Measurements from ENCODE around the gene LCE1A. TPM values are rescaled to one million over a fixed set of nuclear protein-coding genes. Genes with fewer than 3 reads are reported as not detected.

The LCE1A gene
- total and polyA plus RNA-seq, 7 donors: not detected

DNA sequence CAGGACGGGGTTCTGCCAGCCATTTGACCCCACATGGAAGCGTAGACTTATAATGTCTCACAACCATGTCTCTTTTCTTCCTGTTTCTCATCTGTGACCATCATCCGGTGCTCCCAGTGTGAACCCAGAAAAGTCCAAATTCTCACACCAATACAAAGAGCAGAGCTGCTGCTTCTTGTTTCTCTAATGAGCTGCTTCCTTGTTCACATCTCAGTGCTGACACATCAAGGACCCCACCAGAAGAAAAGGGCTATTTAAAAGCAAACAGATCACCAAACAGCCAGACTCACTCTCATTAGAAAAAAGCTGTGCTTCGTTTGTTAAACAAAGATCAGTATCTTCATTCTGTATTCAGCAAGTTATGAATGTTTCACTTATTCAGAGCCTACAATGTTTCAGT lies 31.6 kb upstream of the LCE1A start:
- Histone ChIP-seq H3K9me3 (no peaks in the 10 kb centered on the region), H3K4me3 (no peak overlapping the region), H3K27ac (no peak overlapping the region), H3K4me1 (no peaks in the 10 kb centered on the region), H3K36me3 (no peaks in the 10 kb centered on the region), H3K27me3 (no peaks in the 10 kb centered on the region)
- whole genome bisulfite sequencing, 2 donors: 58 to 66% methylated on average over 4 of the region's 4 CpGs
- intact Hi-C loops (cut with DNase I): no loop called here
- TF ChIP-seq POLR2AphosphoS5 (IDR thresholded peaks at IDR 0.05): no peak
- TF ChIP-seq, protein P1, sequence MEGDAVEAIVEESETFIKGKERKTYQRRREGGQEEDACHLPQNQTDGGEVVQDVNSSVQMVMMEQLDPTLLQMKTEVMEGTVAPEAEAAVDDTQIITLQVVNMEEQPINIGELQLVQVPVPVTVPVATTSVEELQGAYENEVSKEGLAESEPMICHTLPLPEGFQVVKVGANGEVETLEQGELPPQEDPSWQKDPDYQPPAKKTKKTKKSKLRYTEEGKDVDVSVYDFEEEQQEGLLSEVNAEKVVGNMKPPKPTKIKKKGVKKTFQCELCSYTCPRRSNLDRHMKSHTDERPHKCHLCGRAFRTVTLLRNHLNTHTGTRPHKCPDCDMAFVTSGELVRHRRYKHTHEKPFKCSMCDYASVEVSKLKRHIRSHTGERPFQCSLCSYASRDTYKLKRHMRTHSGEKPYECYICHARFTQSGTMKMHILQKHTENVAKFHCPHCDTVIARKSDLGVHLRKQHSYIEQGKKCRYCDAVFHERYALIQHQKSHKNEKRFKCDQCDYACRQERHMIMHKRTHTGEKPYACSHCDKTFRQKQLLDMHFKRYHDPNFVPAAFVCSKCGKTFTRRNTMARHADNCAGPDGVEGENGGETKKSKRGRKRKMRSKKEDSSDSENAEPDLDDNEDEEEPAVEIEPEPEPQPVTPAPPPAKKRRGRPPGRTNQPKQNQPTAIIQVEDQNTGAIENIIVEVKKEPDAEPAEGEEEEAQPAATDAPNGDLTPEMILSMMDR (IDR thresholded peaks at IDR 0.05): no peak
- TF ChIP-seq EP300 (IDR thresholded peaks at IDR 0.05): no peak
- TF ChIP-seq POLR2A (IDR thresholded peaks at IDR 0.05): no peak
- DNase-seq: no peak

DNA sequence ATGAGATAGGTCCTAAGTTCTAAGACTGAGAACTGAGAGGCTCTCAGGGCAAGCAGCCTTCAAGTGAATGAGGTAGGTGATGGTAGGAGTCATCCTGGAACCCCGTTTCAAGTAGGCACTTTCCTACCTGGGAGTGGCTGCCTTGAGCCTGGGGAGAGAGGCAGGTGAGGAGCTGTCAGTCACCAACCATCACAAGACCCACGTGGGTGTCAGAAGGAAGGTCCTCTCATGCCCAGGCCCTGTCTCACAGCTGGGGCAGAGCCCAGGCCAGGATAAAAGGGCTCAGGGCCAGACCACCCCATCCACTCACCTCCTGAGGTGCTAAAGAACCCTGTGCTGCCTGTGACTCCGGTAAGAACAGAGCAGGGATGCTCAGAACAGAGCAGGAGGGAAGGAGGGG lies 30.9 kb upstream of the LCE1A start, which contains the start of gene LCE1D:
LCE1D (plus strand) TSS at position 301 of the 400 bp plus-strand sequence. CDS start 1,074 bp downstream, outside the sequence.
- no peak for DNase-seq

DNA sequence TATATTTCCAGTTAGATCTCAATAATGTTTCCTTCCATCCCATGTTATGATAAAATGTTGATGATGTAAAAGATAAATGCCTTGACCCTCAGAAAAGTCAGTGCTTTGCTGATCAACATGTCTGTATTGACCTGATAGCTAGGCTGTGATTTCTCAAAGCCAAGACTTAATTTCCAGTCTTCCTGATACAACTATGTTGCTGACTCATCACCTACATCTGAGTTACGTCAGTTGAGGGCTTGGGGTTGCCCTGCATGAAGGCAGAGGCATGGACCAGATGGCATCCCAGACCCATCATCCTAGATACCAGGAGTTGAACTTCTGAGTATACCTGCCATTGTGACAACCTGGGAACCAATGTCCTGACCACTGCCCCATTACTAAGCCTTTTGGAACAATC lies 25.9 kb upstream of the LCE1A start:
- H3K36me3 ChIP-seq: no peaks in the 10 kb centered on the region
- no peak for DNase-seq
- H3K27me3 ChIP-seq: no peaks in the 10 kb centered on the region
- intact Hi-C loops (cut with DNase I): no loop called here
- H3K9me3 ChIP-seq: no peaks in the 10 kb centered on the region
- 59 to 82% methylated on average over 1 of the region's 1 CpG for WGBS, 2 donors
- no peak overlapping the region for H3K27ac ChIP-seq
- no peak overlapping the region for H3K4me3 ChIP-seq
- H3K4me1 ChIP-seq: no peaks in the 10 kb centered on the region
- TF ChIP-seq EP300 (IDR thresholded peaks at IDR 0.05) (no peak), POLR2A (IDR thresholded peaks at IDR 0.05) (no peak)
- TF ChIP-seq, protein P1 (IDR thresholded peaks at IDR 0.05): no peak

More for the DNA sequence above, 30.9 kb upstream of the LCE1A start, which contains the start of gene LCE1D:
- no peaks in the 10 kb centered on the region for H3K27me3 ChIP-seq
- TF ChIP-seq EP300 (IDR thresholded peaks at IDR 0.05) (no peak), POLR2AphosphoS5 (IDR thresholded peaks at IDR 0.05) (no peak), POLR2A (IDR thresholded peaks at IDR 0.05) (no peak)
- TF ChIP-seq, protein P1 (IDR thresholded peaks at IDR 0.05): no peak
- no peak within 1 kb of the TSS for H3K4me3 ChIP-seq
- no peak within 1 kb of the TSS for H3K27ac ChIP-seq
- no peaks in the 10 kb centered on the region for H3K9me3 ChIP-seq
- H3K4me1 ChIP-seq: no peaks in the 10 kb centered on the region
- no peaks in the 10 kb centered on the region for H3K36me3 ChIP-seq
- 33 to 39% methylated on average over 3 of the region's 3 CpGs for WGBS, 2 donors
- intact Hi-C loops (cut with DNase I): no loop called here

DNA sequence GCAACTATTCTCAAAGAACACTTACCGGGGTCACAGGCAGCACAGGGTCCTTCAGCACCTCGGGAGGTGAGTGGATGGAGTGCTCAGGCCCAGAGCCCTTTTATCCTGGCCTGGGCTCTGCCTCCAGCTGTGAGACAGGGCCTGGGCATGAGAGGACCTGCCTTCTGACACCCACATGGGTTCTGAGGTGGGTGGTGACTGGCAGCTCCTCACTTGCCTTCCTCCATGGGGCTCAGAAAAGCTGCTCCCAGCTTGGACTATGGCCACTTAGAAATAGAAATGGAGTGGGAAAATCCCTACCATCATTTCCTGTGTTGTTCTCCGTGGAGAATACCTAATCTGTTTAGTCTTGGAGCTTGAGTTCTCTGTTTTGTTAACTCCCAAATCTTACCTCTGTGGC lies 20.7 kb upstream of the LCE1A start, which contains the start of gene LCE1C:
LCE1C (minus strand) TSS at position 76 of the 400 bp plus-strand sequence. CDS start 1,173 bp downstream, outside the sequence.
- 41 to 58% methylated on average over 3 of the region's 3 CpGs for WGBS, 2 donors
- intact Hi-C loops (cut with DNase I): no loop called here
- Histone ChIP-seq H3K9me3 (no peaks in the 10 kb centered on the region), H3K4me1 (no peaks in the 10 kb centered on the region), H3K27ac (no peak within 1 kb of the TSS), H3K4me3 (no peak within 1 kb of the TSS), H3K27me3 (no peaks in the 10 kb centered on the region), H3K36me3 (no peaks in the 10 kb centered on the region)
- TF ChIP-seq, protein P1 (IDR thresholded peaks at IDR 0.05): no peak
- TF ChIP-seq POLR2AphosphoS5 (IDR thresholded peaks at IDR 0.05): no peak
- TF ChIP-seq EP300 (IDR thresholded peaks at IDR 0.05): no peak
- TF ChIP-seq POLR2A (IDR thresholded peaks at IDR 0.05): no peak
- no peak for DNase-seq

DNA sequence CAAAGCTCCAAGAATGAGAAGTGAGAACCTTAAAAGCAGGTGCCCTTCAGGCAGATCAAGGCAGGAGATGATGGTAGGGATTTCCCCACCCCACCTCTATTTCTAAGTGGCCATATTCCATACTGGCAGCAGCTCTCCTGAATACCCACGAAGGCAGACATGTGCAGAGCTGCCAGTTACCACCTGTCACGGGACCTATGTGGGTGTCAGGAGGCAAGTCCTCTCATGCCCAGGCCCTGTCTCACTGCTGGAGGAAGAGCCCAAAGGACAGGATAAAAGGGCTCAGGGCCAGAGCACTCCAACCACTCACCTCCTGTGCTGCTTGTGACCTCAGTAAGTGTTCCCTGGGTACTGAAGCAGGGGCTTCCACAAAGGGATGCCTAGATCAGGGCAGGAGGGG lies 16.2 kb upstream of the LCE1A start:
- Histone ChIP-seq H3K27me3 (no peaks in the 10 kb centered on the region), H3K36me3 (no peaks in the 10 kb centered on the region), H3K4me1 (no peaks in the 10 kb centered on the region), H3K4me3 (no peak overlapping the region), H3K9me3 (no peaks in the 10 kb centered on the region), H3K27ac (no peak overlapping the region)
- intact Hi-C loops (cut with DNase I): no loop called here
- DNase-seq: no peak
- TF ChIP-seq POLR2A (IDR thresholded peaks at IDR 0.05) (no peak), EP300 (IDR thresholded peaks at IDR 0.05) (no peak), POLR2AphosphoS5 (IDR thresholded peaks at IDR 0.05) (no peak)
- TF ChIP-seq, protein P1 (IDR thresholded peaks at IDR 0.05): no peak
- WGBS, 2 donors: 79 to 80% methylated on average over 2 of the region's 2 CpGs

Data from sigmoid colon (tissue), 7 donors.